Panc1 (cell line): ENCODE measurements around the gene SYCN.

Experiments
- CTCF ChIP-seq: fragments of 450-650 bp; IDR thresholded peaks from 2 replicates; pipeline ENCODE4 v1.5.1; 2017; ENCODE audit warnings: mild to moderate bottlenecking
- REST ChIP-seq, 2 experiments: IDR thresholded peaks; 2 replicates each; pipeline ENCODE4 v1.6.1; 2011 to 2012; ENCODE audit warnings: low read depth in 2 of 2, control low read depth in 1 of 2, low read length in 1 of 2, mild to moderate bottlenecking in 1 of 2, moderate library complexity in 1 of 2; ENCODE audit not compliant: insufficient read depth in 1 of 2
- SIN3A ChIP-seq: IDR thresholded peaks from 2 replicates; pipeline ENCODE4 v1.6.1; 2012; ENCODE audit warnings: low read depth, mild to moderate bottlenecking, low read length, moderate library complexity, borderline replicate concordance; ENCODE audit not compliant: insufficient read depth

GRCh38 chr19:39174142-39174541, 29.9 kb downstream of the SYCN start:
- no peak for TF ChIP-seq CTCF
- no peak for TF ChIP-seq SIN3A
- no peak for TF ChIP-seq REST (IDR thresholded peaks at IDR 0.05; ENCODE audit: insufficient read depth in 1 of 2, low read depth in 2 of 2, low read length in 1 of 2)
